RWPE2 (cell line): ENCODE data around the gene TECR.

ENCODE experiments used
- ATAC-seq: fragments of 200-7000 bp; cut with Tn5 transposase; 3 replicates; pipeline ENCODE4 v1.9.1; 2021; ENCODE audit warnings: low read depth
- DNase-seq: peaks from one replicate; pipeline ENCODE4 v3.0.0-alpha.2; 2020; ENCODE audit warnings: low spot score
- H3K27ac ChIP-seq: fragments of 450-650 bp; 2 replicates; pipeline ENCODE4 v1.5.1; 2017; ENCODE audit warnings: mild to moderate bottlenecking; ENCODE audit not compliant: poor library complexity, severe bottlenecking
- H3K27me3 ChIP-seq: fragments of 250-450 bp; sonication (Bioruptor Pico); 2 replicates; pipeline ENCODE4 v1.5.1; 2021; ENCODE audit warnings: mild to moderate bottlenecking, moderate library complexity; ENCODE audit not compliant: insufficient read depth, poor library complexity, severe bottlenecking
- H3K36me3 ChIP-seq: fragments of 250-450 bp; sonication (Bioruptor Pico); 2 replicates; pipeline ENCODE4 v1.5.1; 2020; ENCODE audit warnings: low read depth, mild to moderate bottlenecking, moderate library complexity
- H3K4me1 ChIP-seq: fragments of 250-450 bp; sonication (Bioruptor Pico); 2 replicates; pipeline ENCODE4 v1.5.1; 2021; ENCODE audit warnings: mild to moderate bottlenecking, moderate library complexity; ENCODE audit not compliant: insufficient read depth, poor library complexity, severe bottlenecking
- H3K4me3 ChIP-seq: fragments of 250-450 bp; sonication (Bioruptor Pico); 2 replicates; pipeline ENCODE4 v1.5.1; 2021; ENCODE audit warnings: mild to moderate bottlenecking, moderate library complexity; ENCODE audit not compliant: severe bottlenecking
- H3K9me3 ChIP-seq: fragments of 250-450 bp; sonication (Bioruptor Pico); 2 replicates; pipeline ENCODE4 v1.5.1; 2021; ENCODE audit warnings: mild to moderate bottlenecking, moderate library complexity; ENCODE audit not compliant: severe bottlenecking
- CTCF ChIP-seq: fragments of 450-650 bp; IDR thresholded peaks from one replicate; pipeline ENCODE4 v1.5.1; 2017; ENCODE audit warnings: mild to moderate bottlenecking, moderate library complexity; ENCODE audit not compliant: poor library complexity, severe bottlenecking

TECR gene

GRCh38 chr19:14565765-14566711, 36.6 kb downstream of the TECR start:
- peaks cover 30% of the 10 kb centered on the region for H3K36me3 ChIP-seq
- DNase-seq (no peak), ATAC-seq (no peak)
- peaks cover 18% of the 10 kb centered on the region for H3K4me1 ChIP-seq
- H3K4me3 ChIP-seq = no peak overlapping the region
- H3K27ac ChIP-seq = no peak overlapping the region
- no peak for TF ChIP-seq CTCF
- no peaks in the 10 kb centered on the region for H3K27me3 ChIP-seq
- H3K9me3 ChIP-seq = no peaks in the 10 kb centered on the region

- no peak overlapping the region for H3K4me3 ChIP-seq
- H3K36me3 ChIP-seq = peaks cover 30% of the 10 kb centered on the region
- H3K4me1 ChIP-seq = peaks cover 11% of the 10 kb centered on the region
- no peaks in the 10 kb centered on the region for H3K27me3 ChIP-seq
- TF ChIP-seq CTCF = no peak
- no peak for DNase-seq
- ATAC-seq = no peak
- H3K9me3 ChIP-seq = no peaks in the 10 kb centered on the region
- H3K27ac ChIP-seq = no peak overlapping the region
Observed at GRCh38 chr19:14566712-14567077, 37.3 kb downstream of the TECR start.

- ATAC-seq = no peak
- H3K36me3 ChIP-seq = peaks cover 30% of the 10 kb centered on the region
Observed at GRCh38 chr19:14567079-14567478, 37.7 kb downstream of the TECR start.

GRCh38 chr19:14570864-14571527, 41.6 kb downstream of the TECR start:
- no peaks in the 10 kb centered on the region for H3K27me3 ChIP-seq
- no peaks in the 10 kb centered on the region for H3K9me3 ChIP-seq
- H3K27ac ChIP-seq = peak overlapping the region; percentile 22
- H3K36me3 ChIP-seq = peaks cover 7% of the 10 kb centered on the region
- no peak for ATAC-seq
- H3K4me3 ChIP-seq = peak overlapping the region; percentile 98
- no peak for DNase-seq
- no peak for TF ChIP-seq CTCF
- H3K4me1 ChIP-seq = peaks cover 4% of the 10 kb centered on the region

More at GRCh38 chr19:14567079-14567478, 37.7 kb downstream of the TECR start:
- Histone ChIP-seq H3K27ac (no peak overlapping the region), H3K4me1 (peaks cover 7% of the 10 kb centered on the region), H3K9me3 (no peaks in the 10 kb centered on the region), H3K27me3 (no peaks in the 10 kb centered on the region), H3K4me3 (no peak overlapping the region)
- no peak for DNase-seq
- no peak for TF ChIP-seq CTCF
